K562 (cell line): ENCODE data around the gene PHYHD1. TPM values are rescaled to one million over a fixed set of nuclear protein-coding genes. Genes with fewer than 3 reads are reported as not detected.
A peak's percentile ranks its signal among the peaks of the same experiment; 100 is the strongest.

Source experiments
- ADNP ChIP-seq: fragments of 200-800 bp; sonication (Bioruptor generic); IDR thresholded peaks from 2 replicates; pipeline ENCODE4 v1.6.1; 2016; ENCODE audit warnings: missing genetic modification characterization, missing compliant biosample characterization
- BHLHE40 ChIP-seq: IDR thresholded peaks from 2 replicates; pipeline ENCODE4 v1.6.1; 2011; ENCODE audit warnings: low read length, improper control_type of control experiment
- CHD1 ChIP-seq: fragments of 200-600 bp; sonication (generic); IDR thresholded peaks from one replicate; pipeline ENCODE4 v1.6.1; 2012; ENCODE audit warnings: mild to moderate bottlenecking, moderate library complexity, low read length, inconsistent platforms
- EP400 ChIP-seq: fragments of 450-650 bp; IDR thresholded peaks from 2 replicates; pipeline ENCODE4 v1.6.1; 2017; ENCODE audit warnings: antibody characterized with exemption, mild to moderate bottlenecking, moderate library complexity
- ETV6 ChIP-seq, 3 experiments: fragments of 150-350 bp in 1 of 3; sonication (generic) in 1 of 3; formaldehyde crosslinking in 1 of 3; IDR thresholded peaks; 2 replicates each; pipeline versions ENCODE4 v1.6.1 to v1.8.0; 2014 to 2022; ENCODE audit warnings: borderline replicate concordance in 2 of 3, low read depth in 2 of 3, antibody characterized with exemption in 1 of 3, low read length in 1 of 3, mild to moderate bottlenecking in 1 of 3, missing genetic modification reagents in 1 of 3
- HLTF ChIP-seq: fragments of 450-650 bp; IDR thresholded peaks from 2 replicates; pipeline ENCODE4 v1.6.1; 2016
- HMBOX1 ChIP-seq: sonication (generic); IDR thresholded peaks from 2 replicates; pipeline ENCODE4 v1.6.1; 2016
- KDM2B ChIP-seq: fragments of 250-450 bp; sonication (Bioruptor Pico); IDR thresholded peaks from 2 replicates; pipeline ENCODE4 v1.8.0; 2021; ENCODE audit warnings: mild to moderate bottlenecking, moderate library complexity
- KLF1 ChIP-seq: fragments of 450-650 bp; IDR thresholded peaks from 2 replicates; pipeline ENCODE4 v1.6.1; 2016; ENCODE audit warnings: missing genetic modification characterization, missing compliant biosample characterization
- L3MBTL2 ChIP-seq: fragments of 450-650 bp; IDR thresholded peaks from 2 replicates; pipeline ENCODE4 v1.6.1; 2016; ENCODE audit warnings: mild to moderate bottlenecking, moderate library complexity
- MEF2D ChIP-seq: conservative IDR thresholded peaks from 2 replicates; pipeline ENCODE4 v1.6.1; 2016; ENCODE audit warnings: low read depth, missing genetic modification characterization, missing compliant biosample characterization
- MEIS2 ChIP-seq: fragments of 450-650 bp; IDR thresholded peaks from 2 replicates; pipeline ENCODE4 v1.6.1; 2014; ENCODE audit warnings: mild to moderate bottlenecking; ENCODE audit not compliant: partially characterized antibody
- NKRF ChIP-seq: fragments of 450-650 bp; IDR thresholded peaks from 2 replicates; pipeline ENCODE4 v1.6.1; 2016; ENCODE audit warnings: borderline replicate concordance
- NR0B1 ChIP-seq: fragments of 450-650 bp; IDR thresholded peaks from one replicate; pipeline ENCODE4 v1.6.1; 2018; ENCODE audit warnings: mild to moderate bottlenecking, moderate library complexity; ENCODE audit not compliant: partially characterized antibody
- PHB2 ChIP-seq: fragments of 450-650 bp; IDR thresholded peaks from 2 replicates; pipeline ENCODE4 v1.6.1; 2017; ENCODE audit warnings: low read depth
- POLR2AphosphoS2 ChIP-seq: IDR thresholded peaks from 2 replicates; pipeline ENCODE4 v1.6.1; 2012; ENCODE audit warnings: low read length, improper control_type of control experiment
- RFX1 ChIP-seq: fragments of 450-650 bp; IDR thresholded peaks from 2 replicates; pipeline ENCODE4 v1.6.1; 2016; ENCODE audit warnings: mild to moderate bottlenecking, moderate library complexity
- RFX7 ChIP-seq: fragments of 250-450 bp; sonication (Bioruptor Pico); IDR thresholded peaks from 2 replicates; pipeline ENCODE4 v1.5.1; 2021; ENCODE audit warnings: mild to moderate bottlenecking
- SMARCA4 ChIP-seq: fragments of 450-650 bp; IDR thresholded peaks from 2 replicates; pipeline ENCODE4 v1.6.1; 2016
- SNIP1 ChIP-seq: fragments of 450-650 bp; IDR thresholded peaks from 2 replicates; pipeline ENCODE4 v1.7.1; 2017; ENCODE audit warnings: low read depth, mild to moderate bottlenecking
- SRSF3 ChIP-seq: fragments of 200-400 bp; formaldehyde crosslinking; IDR thresholded peaks from 2 replicates; pipeline ENCODE4 v1.6.1; 2016; ENCODE audit warnings: mild to moderate bottlenecking, low read length, moderate library complexity; ENCODE audit not compliant: insufficient read depth
- TFAP4 ChIP-seq: sonication (generic); formaldehyde crosslinking; IDR thresholded peaks from 2 replicates; pipeline ENCODE4 v1.8.0; 2022; ENCODE audit warnings: missing genetic modification reagents, mild to moderate bottlenecking, moderate library complexity, borderline replicate concordance
- ZNF140 ChIP-seq: fragments of 250-450 bp; sonication (Bioruptor Pico); IDR thresholded peaks from 2 replicates; pipeline ENCODE4 v1.8.0; 2021; ENCODE audit warnings: moderate library complexity, mild to moderate bottlenecking, inconsistent platforms
- ZNF224 ChIP-seq: sonication (generic); formaldehyde crosslinking; IDR thresholded peaks from 2 replicates; pipeline ENCODE4 v1.8.0; 2022; ENCODE audit warnings: mild to moderate bottlenecking, missing genetic modification reagents
- ZNF507 ChIP-seq: conservative IDR thresholded peaks from 2 replicates; pipeline ENCODE4 v1.6.1; 2017; ENCODE audit warnings: missing genetic modification characterization, missing compliant biosample characterization
- ZNF717 ChIP-seq: fragments of 250-450 bp; sonication (Bioruptor Pico); IDR thresholded peaks from 2 replicates; pipeline ENCODE4 v1.5.0; 2021
- polyA plus RNA-seq, 8 experiments: library from polyadenylated mRNA; depleted of rRNA in 4 of 8; stranded (reverse) in 5 of 8; unstranded in 3 of 8; fragments of >200 nt; fragmentation: Nextera tagmentation in 2 of 8; fragmentation: Illumina TruSeq in 1 of 8; extraction: Ambion mirVana in 2 of 8; extraction: Trizol in 1 of 8; gene quantifications; 2 replicates each; pipeline versions ENCODE4 v1.2.1 to v1.2.3, GENCODE V29; 2011 to 2014; ENCODE audit warnings: inconsistent platforms in 1 of 8, missing spikeins in 1 of 8
- total RNA-seq, 7 experiments: library from RNA; depleted of rRNA in 6 of 7; stranded (reverse); fragments of >200 nt in 6 of 7; fragmentation: Illumina TruSeq in 2 of 7; extraction: Trizol in 2 of 7; gene quantifications; 2 replicates each; pipeline versions ENCODE4 v1.2.1 to v1.2.3, GENCODE V29; 2011 to 2021; ENCODE audit warnings: low replicate concordance in 1 of 7

The PHYHD1 gene
- total and polyA plus RNA-seq, 9 of the 15 experiments (the other 6 are each of a cell fraction or from before 2014, with no cell fraction given): 0.36 to 1.3 (median 0.80) TPM

GRCh38 chr9:128881884-128882676, 38.7 kb upstream of the PHYHD1 start, which contains the start of the genes KYAT1 and LRRC8A (continued):
- TF ChIP-seq NKRF (no peak; the same call in 1 of the 2 replicates), HLTF (no peak), RFX1 (no peak), SMARCA4 (no peak), SNIP1 (no peak), MEF2D (tag) (no peak), SRSF3 (no peak), CHD1 (peak; percentile 41), NR0B1 (no peak), BHLHE40 (no peak), MEIS2 (no peak), PHB2 (no peak), RFX7 (CRISPR knock-in tag) (no peak), ZNF717 (CRISPR knock-in tag) (no peak), ADNP (tag) (no peak), ZNF140 (CRISPR knock-in tag) (no peak), POLR2AphosphoS2 (no peak), ZNF224 (CRISPR knock-in tag) (no peak), TFAP4 (peak; percentile 63; the same call in 1 of the 2 replicates), KDM2B (CRISPR knock-in tag) (no peak), ETV6 (IDR thresholded peaks at IDR 0.05; ENCODE audit: borderline replicate concordance in 1 of 2, low read depth in 2 of 2, low read length in 1 of 2) (no peak), ETV6 (CRISPR knock-in tag; IDR thresholded peaks at IDR 0.05; ENCODE audit: borderline replicate concordance) (no peak), HMBOX1 (no peak), L3MBTL2 (no peak), ZNF507 (no peak), KLF1 (peak; percentile 89), EP400 (peak; percentile 81; the same call in 1 of the 2 replicates)
